DMS79 (cell line): ENCODE data around the gene DCTN4.
"Not testable (repeated sequence)": the region's sequence is repeated elsewhere in the genome, so short reads cannot be mapped to it uniquely, and the experiment has no call there.

Source experiments
- DNase-seq: peaks from one replicate; lab custom pipeline; 2025; lab: John Stamatoyannopoulos, UW

Gene DCTN4

GRCh38 chr5:150758531-150759333 lies at the start of gene DCTN4:
Gene DCTN4 (minus strand): TSS chr5:150759017. CDS start chr5:150758993, 24 bp downstream.
- peak; percentile 88 for DNase-seq

GRCh38 chr5:150804388-150804787 lies 45.6 kb upstream of the DCTN4 start:
- DNase-seq = no peak

DNA sequence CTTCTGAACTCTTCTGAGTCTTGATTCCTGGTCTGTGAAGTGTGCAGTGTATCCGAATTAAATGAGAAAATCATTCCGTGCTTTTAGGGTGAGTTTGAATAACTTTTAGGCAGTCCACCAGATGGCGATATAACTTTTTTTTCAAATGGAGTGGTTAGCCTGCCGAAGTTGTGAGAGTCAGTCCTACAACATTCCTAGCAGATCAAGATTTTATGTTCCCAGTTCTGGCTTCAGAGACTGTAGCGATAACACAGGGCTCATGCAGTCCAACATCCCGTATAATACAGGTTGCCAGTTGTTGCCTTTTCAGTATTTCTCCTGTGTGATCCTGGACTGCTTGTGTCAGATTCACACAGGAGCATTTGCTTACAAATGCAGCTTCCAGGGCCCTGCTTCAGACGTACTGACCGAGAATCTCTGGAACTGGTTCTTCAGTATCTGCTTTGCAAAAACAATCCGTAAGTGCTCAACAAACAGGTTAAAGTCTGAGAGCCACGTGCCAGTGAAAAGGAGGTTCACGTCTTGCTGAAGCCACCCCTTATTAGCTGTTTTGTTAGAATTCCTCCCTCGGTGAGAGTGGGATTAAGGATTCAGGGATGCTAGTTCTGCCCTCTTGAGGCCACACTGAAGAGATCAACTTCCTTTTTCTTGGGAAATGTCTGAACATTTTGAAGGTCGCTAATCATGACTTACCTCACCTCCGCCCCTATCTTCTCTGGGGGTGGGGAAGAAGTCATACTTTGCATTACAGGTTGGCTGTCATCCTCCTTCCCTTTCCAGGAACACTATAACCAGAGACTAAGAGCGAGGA lies 42.5 kb upstream of the DCTN4 start:
- DNase-seq = peak; percentile 0

DNA sequence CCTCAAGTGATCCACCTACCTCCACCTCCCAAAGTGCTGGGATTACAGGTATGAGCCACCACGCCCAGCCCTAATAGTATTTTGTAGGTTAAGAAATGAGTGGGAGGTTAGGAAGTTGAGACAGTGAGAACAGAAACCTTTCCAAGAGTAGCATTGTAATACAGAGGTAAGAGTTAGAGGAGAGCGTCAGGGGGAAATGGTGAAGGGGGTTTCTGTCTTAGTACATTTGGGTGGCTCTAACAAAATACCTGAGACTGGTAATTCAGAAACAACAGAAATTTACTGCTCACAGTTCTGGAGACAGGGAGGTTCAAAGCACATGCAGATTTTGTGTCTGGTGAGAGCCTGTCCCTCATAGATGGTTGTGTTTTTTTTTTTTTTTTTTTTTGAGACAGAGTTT lies 38.6 kb upstream of the DCTN4 start:
- no peak for DNase-seq

DNA sequence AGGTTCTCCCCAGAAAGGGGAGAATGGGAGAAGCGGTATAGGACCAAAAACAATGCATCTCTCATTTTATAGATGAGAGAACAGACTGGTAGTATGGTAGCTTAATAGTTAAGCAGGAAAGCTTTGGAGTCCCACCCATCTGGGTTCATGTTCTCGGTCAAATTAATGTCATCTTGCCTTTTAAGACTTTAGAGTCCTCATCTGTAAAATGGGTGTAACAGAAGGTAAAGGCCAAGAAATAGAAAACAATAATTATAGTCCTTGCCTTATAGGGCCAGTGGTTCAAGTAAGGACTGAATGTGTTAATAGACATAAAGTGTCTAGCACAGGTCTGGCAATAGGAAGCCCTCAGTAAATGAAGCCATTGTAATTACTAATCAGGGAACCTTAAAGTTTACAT lies 36.1 kb upstream of the DCTN4 start:
- DNase-seq = no peak

GRCh38 chr5:150793423-150793888 lies 34.6 kb upstream of the DCTN4 start:
- not testable (repeated sequence) for DNase-seq

DNA sequence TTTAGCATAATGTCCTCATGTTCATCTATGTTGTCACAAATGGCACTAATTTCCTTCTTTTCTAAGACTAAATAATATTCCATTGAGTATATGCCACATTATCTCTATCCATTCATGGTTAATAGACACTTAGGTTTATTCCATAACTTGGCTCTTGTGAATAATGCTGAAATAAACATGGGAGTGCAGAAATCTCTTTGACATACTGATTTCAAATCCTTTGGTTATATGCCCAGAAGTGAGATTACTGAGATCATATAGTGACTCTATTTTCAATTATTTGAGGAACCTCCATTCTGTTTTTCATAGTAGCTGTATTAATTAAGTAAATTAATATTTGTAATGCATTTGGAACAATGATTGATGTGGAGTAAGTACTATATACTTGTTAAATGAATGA lies 32.7 kb upstream of the DCTN4 start:
- no peak for DNase-seq

- no peak for DNase-seq
These were observed 31.3 kb upstream of the DCTN4 start for GRCh38 chr5:150789943-150790611.

DNA sequence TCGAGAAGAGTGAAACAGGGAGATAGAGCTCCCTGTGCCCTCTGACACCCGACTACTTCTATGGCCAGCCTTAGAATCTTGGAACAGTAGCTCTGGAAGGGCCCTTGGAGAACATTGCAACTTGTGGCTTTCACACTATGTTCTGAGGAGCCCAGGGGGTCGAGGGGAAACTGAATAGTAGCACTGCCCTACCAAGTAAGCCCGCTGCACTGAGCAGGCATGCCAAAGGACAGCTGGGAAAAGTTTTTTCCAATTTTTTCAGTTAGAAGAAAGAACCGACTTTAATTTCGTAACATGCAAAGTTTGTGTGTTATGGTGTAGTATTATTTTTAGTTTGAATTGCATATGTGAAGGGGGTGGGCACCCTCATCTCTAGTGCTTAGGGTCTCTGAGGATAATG lies 30.6 kb upstream of the DCTN4 start:
- DNase-seq = no peak

DNA sequence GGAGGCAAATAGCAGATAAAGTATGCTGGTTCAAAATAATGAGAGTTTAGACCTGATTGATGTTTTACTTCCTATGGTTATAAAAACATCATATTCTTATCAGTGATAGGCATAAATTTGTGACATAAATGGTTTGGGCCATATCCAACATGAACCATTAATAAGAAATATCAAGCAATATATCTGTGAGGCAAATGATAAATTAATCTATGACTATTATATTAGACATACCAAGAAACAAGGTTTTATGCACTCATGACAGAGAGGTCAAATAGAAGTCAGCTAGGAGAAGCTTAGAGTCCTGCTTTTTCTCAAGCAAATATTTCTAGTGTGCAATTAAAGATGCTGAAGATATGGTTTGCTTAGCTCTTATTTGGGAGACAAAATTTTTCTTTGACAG lies 30.2 kb upstream of the DCTN4 start:
- no peak for DNase-seq

GRCh38 chr5:150787656-150788055 lies 28.8 kb upstream of the DCTN4 start:
- no peak for DNase-seq

GRCh38 chr5:150786876-150787275 lies 28.1 kb upstream of the DCTN4 start:
- DNase-seq = no peak

DNA sequence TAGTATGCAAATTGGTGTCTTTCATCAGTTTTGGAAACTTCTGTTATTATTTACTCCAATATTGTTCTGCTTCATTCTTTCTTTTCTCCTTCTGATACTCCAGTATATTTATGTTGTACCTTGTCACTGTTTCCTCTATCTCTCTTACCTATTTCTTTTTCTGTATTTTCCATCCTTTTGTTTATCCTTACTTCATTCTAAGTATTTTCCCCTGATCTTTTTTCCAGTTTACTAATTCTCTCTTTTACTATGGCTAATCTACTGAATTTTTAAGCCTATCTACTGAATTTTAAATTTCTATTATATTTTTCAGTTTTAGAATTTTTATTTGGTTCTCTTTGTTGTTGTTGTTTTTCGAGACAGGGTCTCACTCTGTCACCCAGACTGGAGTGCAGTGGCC lies 27.1 kb upstream of the DCTN4 start:
- DNase-seq = no peak

DNA sequence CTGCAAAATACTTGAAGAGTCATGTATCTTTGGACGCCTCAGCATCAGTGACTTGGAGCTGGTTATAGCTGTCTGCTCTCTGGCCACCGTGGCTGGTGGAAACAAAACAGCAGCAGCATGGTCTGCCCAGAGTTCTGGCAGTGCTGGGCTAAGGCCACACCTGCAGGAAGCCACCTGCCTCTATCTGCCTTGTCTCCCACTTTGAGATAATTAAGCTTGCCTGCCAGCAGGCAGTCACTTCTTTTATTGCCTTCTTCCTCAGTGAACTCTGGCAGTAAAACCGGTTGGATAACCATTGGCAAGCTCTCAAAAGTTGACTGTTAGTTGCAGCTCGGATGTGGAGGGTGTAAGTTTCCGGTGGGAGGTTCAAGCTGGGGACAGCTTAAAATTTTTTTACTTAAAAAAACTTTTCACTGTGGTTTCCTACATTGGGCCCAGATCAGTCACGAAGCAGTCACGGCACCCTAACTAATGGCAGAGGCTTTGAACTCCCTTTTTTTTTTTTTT lies 24.7 kb upstream of the DCTN4 start:
- peak; percentile 70 for DNase-seq

DNA sequence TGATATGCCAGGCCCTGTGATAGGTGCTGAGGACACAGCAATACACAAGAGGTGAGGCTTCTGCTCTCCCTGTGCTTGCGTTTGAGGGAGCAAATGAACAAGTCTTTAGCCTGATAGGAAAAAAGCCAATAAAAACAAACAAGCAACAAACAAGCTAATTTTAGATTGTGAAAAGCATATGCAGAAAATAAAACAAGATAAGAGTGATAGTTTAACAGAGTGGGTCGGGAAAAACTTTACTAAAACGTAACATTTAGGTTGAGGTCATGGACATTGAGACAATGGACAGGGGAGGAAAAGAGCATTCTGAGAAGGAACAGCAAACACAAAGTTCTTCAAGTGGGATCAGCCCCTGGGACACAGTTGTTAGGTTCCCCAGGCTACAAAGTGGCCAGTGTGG lies 24.0 kb upstream of the DCTN4 start:
- no peak for DNase-seq

- DNase-seq = no peak
These were observed 23.1 kb upstream of the DCTN4 start for GRCh38 chr5:150781706-150782614.

GRCh38 chr5:150780816-150781221 lies 22.0 kb upstream of the DCTN4 start:
- DNase-seq = no peak

DNA sequence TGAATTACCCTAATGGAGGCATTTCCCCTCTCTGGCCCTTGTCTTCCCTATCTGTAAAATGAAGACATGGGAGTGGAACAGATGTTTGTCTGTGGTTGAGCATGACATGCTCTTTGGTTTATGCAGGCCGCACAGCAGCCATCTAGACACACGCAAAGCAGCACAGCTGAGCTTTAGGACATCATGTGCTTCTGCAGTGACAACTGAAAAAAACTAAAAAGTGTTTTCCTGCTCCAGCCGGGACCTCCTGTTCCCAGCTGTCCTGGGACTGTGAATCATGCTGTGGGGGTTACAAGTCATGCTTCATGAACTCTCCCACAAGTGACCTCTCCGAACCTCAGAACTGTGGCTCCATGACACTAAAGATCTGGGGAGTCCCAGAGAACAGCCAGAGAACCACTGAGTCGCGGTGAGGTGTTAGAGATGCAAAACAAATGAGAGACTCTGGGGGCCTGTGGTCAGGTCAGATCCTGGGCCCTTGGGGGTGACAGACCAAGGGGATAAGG lies 21.4 kb upstream of the DCTN4 start:
- no peak for DNase-seq

DNA sequence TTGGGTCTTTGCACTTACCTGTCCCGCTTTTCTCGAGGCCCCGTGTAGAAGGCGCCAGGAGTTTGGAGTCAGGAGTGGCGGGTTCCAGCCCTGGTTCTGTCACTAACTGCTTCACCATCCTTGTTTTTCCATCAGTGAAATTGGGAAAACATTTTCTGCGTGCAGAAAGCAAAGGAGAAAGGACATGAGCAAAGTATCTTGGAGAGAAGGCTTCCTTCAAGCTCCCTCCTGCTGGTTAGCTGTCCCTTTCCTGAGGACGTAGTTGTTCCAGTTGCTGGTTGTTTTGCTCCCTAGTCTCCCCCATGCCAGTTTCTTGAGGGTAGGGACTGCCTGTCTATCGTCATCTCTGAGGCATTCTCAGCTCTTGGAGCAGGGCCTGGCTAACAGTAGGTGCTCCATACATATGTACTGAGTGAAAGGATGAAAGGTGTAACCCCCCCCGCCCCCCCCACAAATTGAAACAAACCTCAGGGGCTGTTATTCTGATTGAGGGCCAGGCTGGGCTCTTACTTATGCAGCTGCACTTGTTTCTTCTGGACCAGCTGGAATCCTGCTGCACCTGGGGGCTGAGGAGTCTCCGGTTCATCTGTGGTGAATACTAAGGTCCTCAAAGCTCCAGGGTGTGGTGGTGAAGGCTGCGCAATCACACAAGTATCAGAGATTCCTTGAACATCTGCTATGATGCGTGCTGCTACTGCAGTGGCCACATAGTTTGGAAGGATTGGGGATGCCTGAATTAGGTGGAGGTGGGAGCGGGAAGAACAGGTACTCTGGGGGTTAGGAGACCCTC lies 20.8 kb upstream of the DCTN4 start:
- DNase-seq = no peak
